Keratinocyte (primary cell): Measurements from ENCODE around the gene NMS.

ENCODE experiments used
- CTCF ChIP-seq, 3 experiments: IDR thresholded peaks in 1 of 3; conservative IDR thresholded peaks in 1 of 3; optimal IDR thresholded peaks in 1 of 3; 2 replicates in 2 of 3; 3 replicates in 1 of 3; pipeline versions ENCODE3 to v1.5.1; 2011; ENCODE audit warnings: low read length in 3 of 3, mild to moderate bottlenecking in 3 of 3, moderate library complexity in 2 of 3, control low read depth in 1 of 3, inconsistent platforms in 1 of 3; ENCODE audit not compliant: insufficient read depth in 2 of 3; ENCODE audit errors: extremely low read depth in 1 of 3
- EZH2 ChIP-seq: IDR thresholded peaks from one replicate; pipeline ENCODE4 v1.6.1; 2012; ENCODE audit warnings: inconsistent platforms, mild to moderate bottlenecking, low read length, moderate library complexity

GRCh38 chr2:100517556-100517955, 47.3 kb downstream of the NMS start:
- TF ChIP-seq CTCF (optimal IDR thresholded peaks at IDR 0.05 in 1 of 3, IDR thresholded peaks at IDR 0.05 in 1 of 3, conservative IDR thresholded peaks at IDR 0.05 in 1 of 3; ENCODE audit: extremely low read depth in 1 of 3, insufficient read depth in 2 of 3, low read length in 3 of 3) (no peak), EZH2 (no peak)
